HG02938 (cell line): Measurements from ENCODE around the gene SMG7.
A peak's percentile ranks its signal among the peaks of the same experiment; 100 is the strongest.

ENCODE experiments used
- ATAC-seq: cut with Tn5 transposase; IDR thresholded peaks from one replicate; pipeline ENCODE4 v1.9.1; 2021; ENCODE audit warnings: mild to moderate bottlenecking, moderate library complexity; ENCODE audit not compliant: unreplicated experiment

The SMG7 gene

GRCh38 chr1:183586455-183586854, 114.2 kb downstream of the SMG7 start:
- ATAC-seq, result no peak

- no peak for ATAC-seq
These were observed 114.6 kb downstream of the SMG7 start for GRCh38 chr1:183586926-183587325.

GRCh38 chr1:183588827-183589226, 116.5 kb downstream of the SMG7 start:
- ATAC-seq, result no peak

- no peak for ATAC-seq
These were observed 117.1 kb downstream of the SMG7 start for GRCh38 chr1:183589384-183589783.

GRCh38 chr1:183589874-183590243, 117.6 kb downstream of the SMG7 start:
- no peak for ATAC-seq

- peak; percentile 74 for ATAC-seq
These were observed 118.2 kb downstream of the SMG7 start, which contains the start of gene NCF2 for GRCh38 chr1:183590244-183591191. Gene NCF2 (minus strand): TSS chr1:183590459. CDS start chr1:183590329, 130 bp downstream.

GRCh38 chr1:183592733-183593132, 120.4 kb downstream of the SMG7 start:
- no peak for ATAC-seq

GRCh38 chr1:183593356-183593755, 121.1 kb downstream of the SMG7 start:
- peak; percentile 58 for ATAC-seq

- no peak for ATAC-seq
These were observed 123.2 kb downstream of the SMG7 start for GRCh38 chr1:183595537-183595936.

- no peak for ATAC-seq
These were observed 124.2 kb downstream of the SMG7 start for GRCh38 chr1:183596500-183596899.

- no peak for ATAC-seq
These were observed 125.5 kb downstream of the SMG7 start for GRCh38 chr1:183597656-183598347.

GRCh38 chr1:183598386-183598785, 126.1 kb downstream of the SMG7 start:
- ATAC-seq, result peak; percentile 68

GRCh38 chr1:183600136-183600535, 127.8 kb downstream of the SMG7 start:
- no peak for ATAC-seq

- ATAC-seq, result no peak
These were observed 128.3 kb downstream of the SMG7 start for GRCh38 chr1:183600634-183601033.

GRCh38 chr1:183602510-183602909, 130.2 kb downstream of the SMG7 start:
- ATAC-seq, result no peak
